Stimulated activated CD8-positive, alpha-beta memory T cell treated with anti-CD3 and anti-CD28 coated beads, Interleukin-2, amount 100 ng/mL, for 1 hour (primary cell): ENCODE measurements around the gene FBXL12.
"Not testable (repeated sequence)": the region's sequence is repeated elsewhere in the genome, so short reads cannot be mapped to it uniquely, and the experiment has no call there.

Experiments
- DNase-seq, 2 donors: peaks; one replicate each; pipeline ENCODE4 v3.0.0-alpha.2; 2020; ENCODE audit warnings: low read depth in 2 of 2

FBXL12 gene

GRCh38 chr19:9792206-9793070, 26.4 kb downstream of the FBXL12 start:
- DNase-seq, result peak; percentile 77 to 96

GRCh38 chr19:9791552-9792205, 27.2 kb downstream of the FBXL12 start:
- peak; percentile 85 to 96 for DNase-seq

- DNase-seq, result not testable (repeated sequence)
These were observed 27.9 kb downstream of the FBXL12 start for GRCh38 chr19:9791073-9791367.

GRCh38 chr19:9789579-9789978, 29.3 kb downstream of the FBXL12 start:
- not testable (repeated sequence) for DNase-seq

GRCh38 chr19:9789066-9789465, 29.8 kb downstream of the FBXL12 start:
- DNase-seq, result no peak

- not testable (repeated sequence) for DNase-seq
These were observed 30.3 kb downstream of the FBXL12 start for GRCh38 chr19:9788604-9789003.

- no peak for DNase-seq
These were observed 32.1 kb downstream of the FBXL12 start for GRCh38 chr19:9786819-9787218.

GRCh38 chr19:9786342-9786741, 32.5 kb downstream of the FBXL12 start:
- DNase-seq, result no peak

- peak; percentile 91 to 99 for DNase-seq
These were observed 33.2 kb downstream of the FBXL12 start for GRCh38 chr19:9785367-9786331.

- DNase-seq, result not testable (repeated sequence)
These were observed 34.7 kb downstream of the FBXL12 start for GRCh38 chr19:9784163-9784496.

- DNase-seq, result no peak
These were observed 36.5 kb downstream of the FBXL12 start for GRCh38 chr19:9782338-9782737.

- DNase-seq, result peak; percentile 86
These were observed 50.4 kb downstream of the FBXL12 start, which contains the start of gene ZNF846 for GRCh38 chr19:9768175-9769112. TSS of gene ZNF846 (minus strand) at chr19:9768738. CDS start at chr19:9764950, 3,788 bp downstream.
